Activated CD4-positive, alpha-beta T cell treated with anti-CD3 and anti-CD28 coated beads, Interleukin-2, Interleukin-4, amounts not matched to agents 100 ng/mL and 50 ng/mL, durations not matched to agents 16 hours and 8 hours (primary cell): Measurements from ENCODE around the gene PSME4.
"Not testable (repeated sequence)": the region's sequence is repeated elsewhere in the genome, so short reads cannot be mapped to it uniquely, and the experiment has no call there.

ENCODE experiments used
- DNase-seq: peaks from one replicate; pipeline ENCODE4 v3.0.0-alpha.2; 2020; ENCODE audit warnings: low spot score

PSME4 gene

GRCh38 chr2:53842891-53843290, 127.9 kb downstream of the PSME4 start:
- DNase-seq, result no peak

GRCh38 chr2:53841651-53842050, 129.1 kb downstream of the PSME4 start:
- not testable (repeated sequence) for DNase-seq

GRCh38 chr2:53840580-53840979, 130.2 kb downstream of the PSME4 start:
- no peak for DNase-seq

GRCh38 chr2:53829980-53830290, 140.9 kb downstream of the PSME4 start:
- DNase-seq, result not testable (repeated sequence)

- DNase-seq, result no peak
Measured at GRCh38 chr2:53829273-53829979, 141.4 kb downstream of the PSME4 start.

GRCh38 chr2:53828331-53828730, 142.5 kb downstream of the PSME4 start:
- DNase-seq, result no peak

GRCh38 chr2:53827398-53828175, 143.2 kb downstream of the PSME4 start:
- DNase-seq, result no peak

- DNase-seq, result no peak
Measured at GRCh38 chr2:53826587-53827397, 144.0 kb downstream of the PSME4 start.

- no peak for DNase-seq
Measured at GRCh38 chr2:53826030-53826410, 144.8 kb downstream of the PSME4 start.

- DNase-seq, result peak; percentile 17
Measured at GRCh38 chr2:53823639-53824038, 147.2 kb downstream of the PSME4 start.

GRCh38 chr2:53821810-53822209, 149.0 kb downstream of the PSME4 start:
- DNase-seq, result no peak

- DNase-seq, result no peak
Measured at GRCh38 chr2:53820711-53821110, 150.1 kb downstream of the PSME4 start.

GRCh38 chr2:53820048-53820447, 150.7 kb downstream of the PSME4 start:
- no peak for DNase-seq

GRCh38 chr2:53819634-53820033, 151.2 kb downstream of the PSME4 start:
- DNase-seq, result no peak

GRCh38 chr2:53818854-53819435, 151.8 kb downstream of the PSME4 start:
- no peak for DNase-seq
